Loucy (cell line): ENCODE measurements around the gene MAGEA9.

Experiments used
- EZH2phosphoT487 ChIP-seq: fragments of 200-600 bp; IDR thresholded peaks from 2 replicates; pipeline ENCODE4 v1.6.1; 2018; ENCODE audit warnings: antibody characterized with exemption, mild to moderate bottlenecking, moderate library complexity, borderline replicate concordance
- TF ChIP-seq, protein P1 (sequence below): fragments of 200-600 bp; sonication (generic); conservative IDR thresholded peaks from 2 replicates; pipeline ENCODE4 v1.5.1; 2014; ENCODE audit warnings: mild to moderate bottlenecking, antibody characterized with exemption, low read length

- TF ChIP-seq EZH2phosphoT487 = no peak
- TF ChIP-seq, protein P1, sequence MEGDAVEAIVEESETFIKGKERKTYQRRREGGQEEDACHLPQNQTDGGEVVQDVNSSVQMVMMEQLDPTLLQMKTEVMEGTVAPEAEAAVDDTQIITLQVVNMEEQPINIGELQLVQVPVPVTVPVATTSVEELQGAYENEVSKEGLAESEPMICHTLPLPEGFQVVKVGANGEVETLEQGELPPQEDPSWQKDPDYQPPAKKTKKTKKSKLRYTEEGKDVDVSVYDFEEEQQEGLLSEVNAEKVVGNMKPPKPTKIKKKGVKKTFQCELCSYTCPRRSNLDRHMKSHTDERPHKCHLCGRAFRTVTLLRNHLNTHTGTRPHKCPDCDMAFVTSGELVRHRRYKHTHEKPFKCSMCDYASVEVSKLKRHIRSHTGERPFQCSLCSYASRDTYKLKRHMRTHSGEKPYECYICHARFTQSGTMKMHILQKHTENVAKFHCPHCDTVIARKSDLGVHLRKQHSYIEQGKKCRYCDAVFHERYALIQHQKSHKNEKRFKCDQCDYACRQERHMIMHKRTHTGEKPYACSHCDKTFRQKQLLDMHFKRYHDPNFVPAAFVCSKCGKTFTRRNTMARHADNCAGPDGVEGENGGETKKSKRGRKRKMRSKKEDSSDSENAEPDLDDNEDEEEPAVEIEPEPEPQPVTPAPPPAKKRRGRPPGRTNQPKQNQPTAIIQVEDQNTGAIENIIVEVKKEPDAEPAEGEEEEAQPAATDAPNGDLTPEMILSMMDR = peak; percentile 58
These were observed 43.7 kb downstream of the MAGEA9 start for GRCh38 chrX:149825424-149825823.
